HL-60/S4 treated with retinoic acid at 250 ng/mL for 4 days and 3 days (cell line): ENCODE results near the gene FOXM1.
"Not testable (repeated sequence)": the region's sequence is repeated elsewhere in the genome, so short reads cannot be mapped to it uniquely, and the experiment has no call there.

Experiments used
- in situ Hi-C: fragments of 300-500 bp; cut with MboI; formaldehyde crosslinking; loops from 2 replicates; pipeline ENCODE4 v1.7.0; 2022; ENCODE audit warnings: low sequenced_read_pairs

Gene FOXM1

GRCh38 chr12:2886768-2887450, 9.9 kb upstream of the FOXM1 start:
- in situ Hi-C loops, result no loop called here

- in situ Hi-C loops, result no loop called here
Measured at GRCh38 chr12:2884810-2885209, 7.8 kb upstream of the FOXM1 start.

DNA sequence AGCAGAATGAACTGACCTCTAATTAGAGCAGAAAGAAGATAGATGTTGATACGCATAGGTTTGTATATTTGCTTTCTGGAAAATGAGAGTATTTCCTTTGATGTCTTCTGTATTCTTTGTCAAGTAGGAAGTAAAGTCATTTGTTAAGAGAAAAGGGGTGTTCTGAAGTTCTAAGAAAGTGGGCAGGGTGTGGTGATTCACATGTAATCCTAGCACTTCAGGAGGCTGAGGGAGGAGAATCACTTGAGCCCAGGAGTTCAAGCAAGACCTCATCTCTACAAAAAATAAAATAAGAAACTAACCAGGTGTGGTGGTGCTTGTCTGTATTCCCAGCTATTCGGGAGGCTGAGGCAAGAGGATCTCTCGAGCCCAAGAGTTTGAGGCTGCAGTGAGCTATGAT, 2.9 kb upstream of the FOXM1 start:
- in situ Hi-C loops, result no loop called here

DNA sequence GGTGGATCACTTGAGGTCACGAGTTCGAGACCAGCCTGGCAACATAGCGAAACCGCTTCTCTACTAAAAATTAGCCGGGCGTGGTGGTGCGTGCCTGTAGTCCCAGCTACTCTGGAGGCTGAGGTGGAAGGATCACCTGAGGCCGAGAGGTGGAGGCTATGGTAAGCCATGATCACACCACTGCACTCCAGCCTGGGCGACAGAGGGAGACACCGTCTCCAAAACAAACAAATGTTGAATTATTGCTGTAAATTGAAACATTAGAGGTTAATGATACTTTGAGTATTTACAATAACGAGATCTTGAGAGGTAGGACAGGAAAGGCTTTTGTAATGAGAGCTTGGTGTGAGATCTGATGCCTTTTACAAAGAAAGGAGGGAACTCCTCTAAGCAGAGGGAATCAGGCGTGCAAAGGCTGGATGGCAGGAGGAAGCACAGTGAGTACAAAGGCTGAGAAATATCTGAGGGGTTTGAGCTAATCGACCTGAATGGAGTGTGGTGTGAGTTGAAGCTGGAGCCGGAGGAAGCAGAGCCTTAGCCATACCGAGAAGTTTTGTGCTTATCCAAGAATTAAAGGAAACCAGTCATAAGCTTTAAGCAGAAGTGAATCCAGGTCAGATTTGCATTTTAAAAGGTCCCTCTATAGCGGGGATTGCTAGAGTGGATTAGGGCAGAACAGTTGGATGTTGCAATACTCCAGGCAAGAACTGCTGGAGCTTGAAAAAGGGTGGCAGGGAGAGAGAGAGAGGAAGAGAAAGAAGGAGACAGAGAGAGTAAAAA, 1.2 kb upstream of the FOXM1 start:
- in situ Hi-C loops, result no loop called here

DNA sequence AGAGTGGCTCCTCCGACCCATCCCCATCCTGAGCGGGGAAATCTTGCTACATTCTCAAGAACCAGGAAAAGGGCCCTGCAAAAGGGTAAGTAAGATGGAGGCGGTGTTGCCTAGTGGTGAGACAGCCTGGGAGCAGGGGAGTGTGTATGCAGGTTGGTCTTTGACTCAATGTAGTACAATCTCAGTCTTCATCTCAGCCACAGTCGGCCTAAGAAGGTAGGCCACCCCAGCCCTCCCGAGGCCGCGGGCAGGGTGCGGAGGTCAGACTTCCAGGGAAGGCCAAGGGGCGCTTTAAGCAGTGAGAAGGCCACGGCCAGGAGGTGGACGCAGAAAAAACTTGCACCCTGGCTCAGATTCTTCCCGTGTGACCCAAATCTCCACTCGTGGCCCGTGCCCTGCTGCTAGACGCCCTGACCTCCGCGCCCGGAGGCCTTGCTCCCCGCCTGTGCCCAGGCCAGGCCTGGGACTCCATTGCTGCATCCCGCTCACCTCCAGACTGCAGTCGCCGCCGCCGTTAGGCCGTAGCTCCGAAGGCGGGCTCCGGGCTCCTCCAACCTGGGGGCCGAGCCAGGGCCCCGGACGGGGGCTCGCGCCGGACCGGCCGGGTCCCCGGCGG, 435 bp downstream of the FOXM1 start:
- in situ Hi-C loops, result no loop called here

GRCh38 chr12:2868986-2869632, 7.9 kb downstream of the FOXM1 start:
- in situ Hi-C loops, result not testable (repeated sequence)

- in situ Hi-C loops, result no loop called here
Measured at GRCh38 chr12:2864198-2864597, 12.8 kb downstream of the FOXM1 start.

DNA sequence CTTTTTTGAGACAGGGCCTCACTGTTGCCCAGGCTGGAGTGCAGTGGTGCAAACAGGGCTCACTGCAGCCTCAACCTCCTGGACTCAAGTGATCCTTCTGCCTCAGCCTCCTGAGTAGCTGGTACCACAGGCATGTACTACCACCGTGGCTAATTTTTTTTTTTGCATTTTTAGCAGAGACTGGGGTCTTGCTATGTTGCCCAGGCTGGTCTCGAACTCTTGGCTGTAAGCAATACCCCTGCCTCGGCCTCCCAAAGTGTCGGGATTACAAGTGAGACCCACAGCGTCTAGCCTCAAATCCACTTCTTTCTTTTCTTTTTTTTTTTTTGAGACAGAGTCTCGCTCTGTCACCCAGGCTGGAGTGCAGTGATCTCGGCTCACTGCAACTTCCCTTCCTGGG, 13.6 kb downstream of the FOXM1 start:
- in situ Hi-C loops, result not testable (repeated sequence)

- in situ Hi-C loops, result no loop called here
Measured at GRCh38 chr12:2862876-2863275, 14.1 kb downstream of the FOXM1 start.

- in situ Hi-C loops, result no loop called here
Measured at GRCh38 chr12:2860170-2860569, 16.8 kb downstream of the FOXM1 start.

- in situ Hi-C loops, result no loop called here
Measured at GRCh38 chr12:2858944-2859421, 18.0 kb downstream of the FOXM1 start.

GRCh38 chr12:2858334-2858733, 18.6 kb downstream of the FOXM1 start:
- in situ Hi-C loops, result no loop called here

- in situ Hi-C loops, result no loop called here
Measured at GRCh38 chr12:2857576-2857975, 19.4 kb downstream of the FOXM1 start.

DNA sequence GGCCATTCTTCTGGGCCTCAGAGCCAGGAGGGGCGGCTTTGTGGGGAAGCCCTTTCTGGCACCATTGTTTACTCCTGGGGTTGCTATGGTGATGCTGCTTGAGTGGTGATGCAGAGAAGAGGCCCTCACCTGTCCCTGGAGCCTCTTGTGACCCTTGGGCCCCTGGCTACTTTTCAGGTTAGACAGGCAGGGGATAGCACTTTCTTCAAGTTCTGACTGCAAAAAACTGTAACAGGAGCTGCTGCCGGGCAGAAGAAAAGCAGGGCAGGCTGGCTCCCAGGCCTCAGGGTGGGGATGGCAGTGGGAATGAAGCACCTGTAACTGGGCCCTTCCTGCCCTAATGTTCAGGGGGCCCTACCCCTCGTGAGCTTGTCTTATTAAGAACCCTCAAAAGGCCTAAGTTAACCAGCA, 19.9 kb downstream of the FOXM1 start, which contains the start of gene TEX52:
Gene TEX52 (minus strand): TSS at position 19 of the 411 bp plus-strand sequence. CDS start 13 bp downstream, at position 6.
- in situ Hi-C loops, result no loop called here

DNA sequence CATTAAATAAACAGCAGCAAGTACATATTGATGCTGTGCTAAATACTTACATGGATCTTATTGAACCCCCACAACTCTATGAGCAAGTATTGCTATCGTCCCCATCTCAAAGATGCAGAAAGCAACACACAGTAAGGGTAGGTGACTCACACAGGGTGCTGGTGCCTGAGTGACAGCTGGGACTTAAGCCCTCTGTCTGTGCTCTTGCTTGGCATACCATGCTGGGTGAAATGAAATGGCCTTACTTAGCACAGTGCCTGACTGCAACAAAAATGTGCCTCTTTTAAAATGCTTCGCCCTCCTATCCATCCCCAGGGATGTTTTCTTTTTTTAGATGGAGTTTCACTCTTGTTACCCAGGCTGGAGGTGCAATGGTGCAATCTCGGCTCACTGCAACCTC, 20.9 kb downstream of the FOXM1 start:
- in situ Hi-C loops, result no loop called here

GRCh38 chr12:2855546-2855945, 21.4 kb downstream of the FOXM1 start:
- in situ Hi-C loops, result no loop called here

DNA sequence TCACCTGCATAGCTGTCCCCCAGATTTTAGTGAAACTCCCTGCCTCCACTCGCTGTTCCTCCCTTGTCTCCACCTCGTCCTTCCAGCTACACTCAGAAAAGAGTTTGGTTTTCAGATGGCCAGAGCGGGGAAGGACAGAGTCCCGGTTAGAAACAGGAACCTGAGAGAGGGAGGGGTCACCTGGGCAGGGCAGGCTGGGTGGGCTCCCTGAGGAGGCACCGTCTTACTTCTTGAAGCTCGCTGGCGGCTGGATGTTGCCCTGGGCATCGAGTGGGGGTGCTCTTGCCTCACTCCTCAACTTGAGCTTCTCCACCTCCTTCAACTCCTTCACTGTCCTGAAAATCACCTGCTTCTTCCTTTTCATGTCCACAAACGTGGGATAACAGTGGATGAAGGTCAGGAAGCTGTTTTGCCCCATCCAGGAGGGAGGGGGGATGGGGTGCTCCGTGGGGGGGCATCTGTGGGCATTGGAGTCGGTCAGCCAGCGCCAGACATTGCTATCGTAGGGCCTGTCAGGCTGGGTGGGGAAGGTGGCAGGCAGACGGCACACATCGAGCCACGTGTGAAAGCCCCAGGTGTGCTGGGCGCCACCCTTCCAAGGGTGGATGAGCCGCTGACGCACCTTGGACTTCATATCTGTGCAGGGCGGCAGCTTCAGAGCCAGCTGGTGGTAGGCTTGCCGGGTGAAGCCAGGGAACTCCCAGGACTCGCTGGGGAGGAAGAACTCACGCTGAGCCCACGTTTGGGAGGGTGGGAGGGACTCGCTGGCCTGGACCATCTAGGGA, 22.1 kb downstream of the FOXM1 start:
- in situ Hi-C loops, result no loop called here

DNA sequence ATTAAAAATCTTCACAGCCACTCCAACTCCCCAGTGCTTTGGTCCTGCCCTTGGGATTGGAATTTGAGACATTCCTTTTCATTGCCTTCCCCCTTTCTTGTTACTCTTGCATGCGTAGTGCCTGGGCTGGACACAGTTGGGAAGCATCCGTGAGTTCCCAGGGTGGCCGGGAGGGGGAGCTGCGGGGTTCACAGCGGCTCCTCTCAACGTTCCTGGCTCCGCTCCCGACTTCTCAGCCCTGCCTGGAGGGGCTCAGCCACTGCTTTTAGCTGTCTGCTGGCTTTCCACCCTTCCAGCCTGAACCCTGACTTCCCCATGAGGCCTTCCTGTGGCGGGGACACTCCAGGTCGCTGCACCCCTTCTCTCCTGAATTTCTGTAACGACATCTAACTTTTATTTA, 23.3 kb downstream of the FOXM1 start:
- in situ Hi-C loops, result no loop called here

GRCh38 chr12:2851931-2852330, 25.0 kb downstream of the FOXM1 start:
- in situ Hi-C loops, result no loop called here

GRCh38 chr12:2845280-2845679, 31.7 kb downstream of the FOXM1 start:
- in situ Hi-C loops, result no loop called here

GRCh38 chr12:2844786-2845185, 32.2 kb downstream of the FOXM1 start:
- in situ Hi-C loops, result no loop called here
